ENCODE data around the gene NEURL4.

Gene NEURL4

DNA sequence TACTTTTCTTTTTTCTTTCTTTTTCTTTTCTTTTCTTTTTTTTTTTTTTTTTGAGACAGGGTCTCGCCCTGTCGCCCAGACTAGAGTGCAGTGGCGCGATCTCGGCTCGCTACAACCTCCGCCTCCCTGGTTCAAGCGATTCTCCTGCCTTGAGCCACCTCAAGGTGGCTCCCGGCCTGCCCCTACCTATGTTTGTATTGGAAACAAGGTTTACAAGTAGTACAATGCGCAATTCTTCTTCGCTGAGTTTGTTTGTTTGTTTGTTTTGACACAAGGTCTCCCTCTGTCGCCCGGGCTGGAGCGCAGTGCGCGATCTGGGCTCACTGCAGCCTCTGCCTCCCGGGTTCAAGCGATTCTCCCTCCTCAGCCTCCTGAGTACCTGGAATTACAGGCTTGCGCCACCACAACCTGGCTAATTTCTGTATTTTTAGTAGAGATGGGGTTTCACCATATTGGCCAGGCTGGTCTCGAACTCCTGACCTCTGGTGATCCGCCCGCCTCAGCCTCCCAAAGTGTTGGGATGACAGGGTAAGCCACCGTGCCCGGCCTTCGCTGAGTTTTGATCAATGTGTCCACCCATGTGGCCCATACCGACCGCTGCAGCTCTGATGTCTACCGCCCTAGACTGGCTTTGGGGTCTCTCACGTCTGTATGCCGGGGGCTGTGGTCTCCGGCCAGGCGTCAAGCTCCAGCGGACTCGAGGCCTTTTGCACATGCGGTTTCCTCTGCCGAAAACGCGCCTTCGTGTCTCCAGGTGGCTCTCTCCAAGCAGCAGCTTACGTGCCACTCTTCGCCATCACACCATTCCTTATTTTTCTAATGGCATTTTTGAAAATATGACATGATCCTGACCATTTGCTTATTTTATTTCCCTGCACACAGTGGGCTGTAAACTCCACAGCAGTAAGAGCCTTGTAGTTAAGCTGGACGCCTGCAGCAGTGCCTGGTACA lies 33.6 kb downstream of the NEURL4 start:
- DNase-seq: no peak

DNA sequence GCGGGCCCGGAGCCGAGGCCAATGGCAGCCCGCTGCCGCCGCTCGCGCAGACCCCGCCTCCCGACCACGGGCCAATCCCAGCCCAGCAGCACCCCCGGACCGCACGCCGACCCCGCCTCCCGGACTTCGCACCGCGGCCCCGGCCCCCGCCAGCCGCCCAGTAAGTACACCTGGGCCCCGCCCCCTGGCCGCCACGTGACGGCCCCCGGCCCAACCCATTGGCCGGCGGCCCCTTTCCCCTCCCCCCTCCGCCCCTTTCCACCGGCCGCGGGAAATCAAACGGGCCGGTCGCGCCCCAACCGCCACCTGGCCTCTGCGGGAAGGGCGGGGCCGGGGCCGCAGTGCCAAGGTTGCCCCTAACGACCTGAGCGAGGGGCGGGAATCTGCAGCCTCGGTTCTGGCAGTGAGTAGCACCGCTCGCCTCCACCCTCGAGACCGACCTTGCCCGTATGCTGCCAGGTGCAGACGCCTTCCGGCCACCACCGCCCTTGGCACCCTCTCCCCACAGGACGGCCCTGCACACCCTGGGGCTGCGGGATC lies 34.5 kb downstream of the NEURL4 start, which contains the start of gene YBX2:
Gene YBX2, minus strand, starts transcription at position 26 of the 540 bp plus-strand sequence. CDS start 139 bp downstream, outside the sequence.
- DNase-seq: peak; percentile 34

DNA sequence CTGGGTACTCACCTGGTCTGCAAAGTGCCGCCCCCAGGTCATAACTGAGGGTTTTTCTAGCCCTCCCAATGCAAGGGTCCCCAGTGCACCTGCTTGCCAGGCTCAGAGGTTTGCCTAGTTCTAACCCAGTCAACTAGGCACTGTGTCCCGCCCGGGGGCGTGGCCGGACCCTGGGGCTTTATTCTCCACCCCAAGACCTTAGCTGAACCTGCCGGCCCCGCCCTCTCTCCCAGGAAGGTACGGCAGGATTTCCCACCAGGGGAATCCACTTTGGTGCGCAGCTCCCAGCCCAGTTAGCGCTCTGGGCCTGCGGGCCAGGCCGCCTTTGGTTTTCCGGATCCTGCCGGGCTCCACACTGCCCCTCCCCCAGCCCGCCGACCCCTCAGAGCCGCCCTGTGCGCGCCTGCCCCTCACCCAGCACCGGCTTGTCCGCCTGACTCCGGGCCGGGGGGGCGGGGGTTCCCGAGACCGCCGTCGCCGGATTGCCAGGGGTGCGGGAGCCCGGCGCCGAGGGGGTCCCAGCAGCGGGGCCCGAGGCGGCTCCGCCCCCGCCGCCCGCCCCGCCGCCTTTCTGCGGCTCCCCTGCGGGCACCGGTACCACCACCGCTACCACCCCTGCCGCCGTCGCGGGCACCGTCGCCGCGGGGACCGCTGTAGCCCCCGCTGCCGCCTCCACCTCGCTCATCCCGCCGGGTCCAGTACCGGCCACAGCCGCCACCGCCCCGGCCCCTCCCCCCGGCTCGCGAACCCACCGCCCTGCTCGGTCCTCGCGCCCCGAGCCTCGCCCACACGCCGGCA lies 35.1 kb downstream of the NEURL4 start:
- no peak for DNase-seq

DNA sequence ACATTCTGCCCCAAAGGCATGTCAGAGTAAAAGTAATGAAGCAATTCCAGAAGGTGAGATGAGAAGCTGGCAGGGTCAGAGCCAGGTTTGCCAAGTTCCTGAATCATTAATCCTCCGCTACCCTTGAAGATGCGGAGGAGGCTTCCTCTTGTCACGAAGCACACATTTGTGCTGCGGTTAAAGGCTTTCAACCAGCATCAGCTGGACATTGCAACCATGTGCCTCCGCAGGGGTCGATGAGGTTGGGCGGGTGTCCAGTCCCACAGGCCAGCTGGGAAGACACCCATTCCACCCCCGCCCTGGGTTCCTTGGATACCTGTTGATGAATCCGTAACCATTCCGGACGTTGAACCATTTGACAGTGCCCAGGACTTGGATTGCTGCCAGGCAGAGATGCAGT lies 36.0 kb downstream of the NEURL4 start:
- DNase-seq: no peak

DNA sequence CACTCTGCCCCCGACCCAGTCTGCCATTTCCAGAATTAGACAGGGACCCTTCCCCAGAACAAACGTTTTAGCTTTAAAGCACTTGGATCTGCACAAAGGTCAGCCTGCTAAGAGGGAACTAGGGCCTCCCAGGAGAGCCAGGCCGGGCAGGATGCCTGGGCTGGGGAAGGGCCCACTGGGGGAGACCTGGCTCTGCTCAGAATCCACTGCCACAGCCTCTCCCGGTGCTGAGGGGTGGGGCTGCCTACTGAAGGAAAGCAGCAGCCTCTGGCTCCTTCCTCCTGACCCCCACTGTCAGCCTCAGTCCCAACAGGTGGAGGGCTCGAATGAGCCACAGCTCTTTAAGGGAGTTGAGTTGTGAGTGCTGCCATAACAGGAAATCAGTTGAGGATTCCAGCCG lies 36.4 kb downstream of the NEURL4 start:
- no peak for DNase-seq

DNA sequence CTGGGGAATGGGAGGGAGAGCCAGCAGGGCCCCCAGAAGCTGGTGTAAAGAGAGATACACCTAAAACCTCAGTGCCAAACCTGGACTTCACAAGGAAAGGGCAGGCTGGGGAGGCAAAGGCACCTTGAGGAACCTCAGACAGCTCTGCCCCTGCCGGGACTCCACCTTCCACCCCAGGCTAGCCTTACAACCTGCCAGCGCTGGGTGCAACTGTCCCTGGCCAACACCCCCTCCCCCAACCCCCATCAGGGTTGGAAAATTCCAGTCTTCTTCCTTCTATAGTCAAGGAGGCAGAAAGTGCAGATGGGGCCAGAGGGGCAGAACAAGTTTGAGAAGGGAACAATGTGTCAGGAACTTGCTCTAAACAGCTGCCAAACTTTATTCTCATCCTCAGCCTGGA lies 36.9 kb downstream of the NEURL4 start:
- no peak for DNase-seq

DNA sequence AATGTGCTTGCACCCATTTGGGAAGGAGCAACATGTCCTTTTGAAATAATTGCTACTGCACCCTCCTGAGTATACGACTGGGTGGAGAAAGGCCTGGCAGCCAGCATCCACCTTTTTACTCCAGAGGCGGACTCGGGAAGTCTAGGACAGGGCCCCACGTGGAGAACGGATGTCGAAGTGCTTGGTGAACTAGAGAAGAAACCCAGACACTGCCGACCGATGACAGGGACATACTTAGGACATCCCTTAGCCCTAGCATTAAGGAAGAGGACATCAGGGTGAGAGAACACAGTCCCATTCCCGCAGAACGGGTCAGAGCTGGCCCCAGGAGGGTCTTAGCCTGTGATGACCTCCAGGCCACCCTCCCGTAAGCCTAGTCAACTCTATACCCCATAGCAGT lies 38.5 kb downstream of the NEURL4 start:
- DNase-seq: no peak

DNA sequence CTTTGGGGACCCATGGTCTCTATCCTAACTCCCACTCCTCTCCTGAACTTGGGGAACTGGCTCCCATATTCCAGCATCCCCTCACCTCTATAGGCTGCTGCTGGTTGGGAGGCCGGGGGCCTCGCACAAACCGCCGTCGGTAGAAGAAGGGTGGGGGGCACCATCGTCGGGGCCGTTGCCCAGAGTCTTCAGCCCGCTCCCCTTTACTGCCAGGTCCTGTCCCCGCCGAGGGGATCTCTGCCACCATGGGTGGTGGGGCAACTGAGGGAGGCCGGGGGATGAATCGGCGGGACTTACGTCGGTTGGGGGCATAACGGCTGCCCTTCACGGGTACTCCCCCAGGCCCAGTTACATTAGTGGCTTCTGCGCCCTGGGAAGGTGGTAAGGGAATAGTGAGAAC lies 39.0 kb downstream of the NEURL4 start:
- DNase-seq: no peak

DNA sequence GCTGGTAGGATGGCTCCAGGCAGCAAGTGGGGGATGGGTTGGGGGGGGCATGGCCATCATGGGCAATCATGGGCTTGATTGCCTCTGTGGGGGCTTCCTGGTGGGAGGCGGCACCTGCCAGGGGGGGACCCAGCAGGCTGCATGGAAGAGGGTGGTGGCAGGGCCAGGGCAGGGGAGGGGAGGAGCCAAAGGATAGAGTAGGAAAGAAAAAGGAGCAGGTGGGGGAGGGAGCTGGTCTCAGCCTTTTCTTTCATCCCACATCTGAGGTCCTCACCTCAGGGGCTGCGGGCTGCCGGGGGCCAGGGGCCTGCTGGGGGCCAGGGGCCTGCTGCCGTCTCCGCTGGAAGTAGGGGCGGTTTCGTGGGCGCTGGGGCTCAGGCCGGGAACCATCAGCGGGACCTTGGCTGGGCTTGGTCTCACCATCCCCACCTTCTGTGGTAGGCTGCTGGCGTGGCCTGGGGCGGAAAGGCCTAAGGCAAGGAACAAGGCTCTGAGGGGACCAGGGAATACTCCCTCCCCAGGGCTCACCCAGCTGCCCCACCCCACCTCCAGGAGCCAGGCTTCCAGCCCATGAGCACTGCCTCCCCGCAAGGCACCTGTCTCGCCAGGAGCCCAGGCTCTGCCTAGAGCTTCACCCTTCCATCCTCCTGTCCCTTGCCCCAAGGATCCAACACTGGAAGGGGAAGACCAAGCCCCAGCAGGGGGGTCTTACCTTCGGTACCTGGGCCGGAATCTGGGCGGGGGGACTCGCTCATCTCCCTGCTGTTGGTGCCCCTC lies 39.7 kb downstream of the NEURL4 start:
- no peak for DNase-seq

DNA sequence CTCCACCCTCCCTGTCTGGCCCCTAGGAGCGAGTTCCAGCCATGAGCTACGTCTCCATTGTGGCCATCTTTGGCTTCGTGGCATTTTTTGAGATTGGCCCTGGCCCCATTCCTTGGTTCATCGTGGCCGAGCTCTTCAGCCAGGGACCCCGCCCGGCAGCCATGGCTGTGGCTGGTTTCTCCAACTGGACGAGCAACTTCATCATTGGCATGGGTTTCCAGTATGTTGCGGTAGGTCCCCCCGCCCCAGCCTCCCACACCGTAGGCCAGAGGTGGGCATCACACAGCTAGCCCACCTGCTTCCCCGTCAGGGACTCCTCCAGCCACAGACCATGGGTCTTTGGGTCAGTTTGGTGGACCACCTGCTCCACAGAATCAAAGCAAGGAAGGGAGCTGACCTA lies 43.5 kb downstream of the NEURL4 start:
- no peak for DNase-seq

DNA sequence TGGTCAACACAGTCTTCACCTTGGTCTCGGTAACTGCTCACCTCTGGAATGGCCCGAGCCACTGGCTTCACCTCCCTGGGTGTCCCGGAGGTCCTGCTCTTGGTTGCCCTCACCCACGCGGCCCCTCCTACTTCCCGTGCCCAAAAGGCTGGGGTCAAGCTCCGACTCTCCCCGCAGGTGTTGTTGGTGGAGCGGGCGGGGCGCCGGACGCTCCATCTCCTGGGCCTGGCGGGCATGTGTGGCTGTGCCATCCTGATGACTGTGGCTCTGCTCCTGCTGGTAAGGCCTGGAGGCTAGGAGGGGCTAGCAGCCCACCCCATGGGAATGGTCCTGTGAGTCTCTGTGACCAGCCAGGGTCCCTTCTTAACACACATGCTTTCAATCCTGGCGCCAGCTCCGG lies 44.2 kb downstream of the NEURL4 start:
- no peak for DNase-seq

DNA sequence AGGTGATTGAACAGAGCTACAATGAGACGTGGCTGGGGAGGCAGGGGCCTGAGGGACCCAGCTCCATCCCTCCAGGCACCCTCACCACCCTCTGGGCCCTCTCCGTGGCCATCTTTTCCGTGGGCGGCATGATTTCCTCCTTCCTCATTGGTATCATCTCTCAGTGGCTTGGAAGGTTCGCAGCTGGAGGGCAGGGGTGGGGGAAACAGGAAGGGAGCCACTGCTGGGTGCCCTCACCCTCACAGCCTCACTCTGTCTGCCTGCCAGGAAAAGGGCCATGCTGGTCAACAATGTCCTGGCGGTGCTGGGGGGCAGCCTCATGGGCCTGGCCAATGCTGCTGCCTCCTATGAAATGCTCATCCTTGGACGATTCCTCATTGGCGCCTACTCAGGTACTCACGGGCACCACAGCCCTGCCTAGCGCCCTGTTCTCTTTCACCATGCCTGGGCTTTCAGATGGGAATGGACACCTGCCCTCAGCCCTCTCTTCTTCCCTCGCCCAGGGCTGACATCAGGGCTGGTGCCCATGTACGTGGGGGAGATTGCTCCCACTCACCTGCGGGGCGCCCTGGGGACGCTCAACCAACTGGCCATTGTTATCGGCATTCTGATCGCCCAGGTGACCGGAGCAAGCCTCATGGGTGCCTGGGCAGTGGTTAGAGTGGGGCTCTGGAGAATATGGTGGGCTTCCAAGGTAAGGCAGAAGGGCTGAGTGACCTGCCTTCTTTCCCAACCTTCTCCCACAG lies 45.5 kb downstream of the NEURL4 start:
- no peak for DNase-seq

DNA sequence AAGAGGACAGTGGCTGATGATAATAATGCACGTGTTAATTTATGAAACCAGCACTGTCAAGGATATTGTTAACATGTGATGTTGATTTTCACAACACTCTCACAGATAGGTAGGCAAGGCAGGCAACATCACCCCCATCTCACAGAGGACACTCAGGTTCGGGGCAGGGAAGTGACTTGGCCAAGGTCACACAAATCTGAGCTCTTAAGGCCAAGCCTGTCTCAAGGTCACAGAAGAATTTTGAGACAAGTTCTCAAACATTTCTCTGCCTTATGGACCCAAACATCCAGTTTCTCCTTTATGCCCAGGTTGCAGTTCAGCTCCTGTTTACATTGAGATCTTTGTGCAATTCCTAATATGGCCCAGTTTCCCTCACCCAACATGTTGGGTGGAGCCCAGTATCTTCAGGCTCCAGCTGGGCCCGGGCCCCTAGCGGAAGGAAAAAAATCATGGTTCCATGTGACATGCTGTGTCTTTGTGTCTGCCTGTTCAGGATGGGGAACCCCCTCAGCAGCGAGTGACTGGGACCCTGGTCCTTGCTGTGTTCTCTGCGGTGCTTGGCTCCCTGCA lies 46.3 kb downstream of the NEURL4 start:
- no peak for DNase-seq

DNA sequence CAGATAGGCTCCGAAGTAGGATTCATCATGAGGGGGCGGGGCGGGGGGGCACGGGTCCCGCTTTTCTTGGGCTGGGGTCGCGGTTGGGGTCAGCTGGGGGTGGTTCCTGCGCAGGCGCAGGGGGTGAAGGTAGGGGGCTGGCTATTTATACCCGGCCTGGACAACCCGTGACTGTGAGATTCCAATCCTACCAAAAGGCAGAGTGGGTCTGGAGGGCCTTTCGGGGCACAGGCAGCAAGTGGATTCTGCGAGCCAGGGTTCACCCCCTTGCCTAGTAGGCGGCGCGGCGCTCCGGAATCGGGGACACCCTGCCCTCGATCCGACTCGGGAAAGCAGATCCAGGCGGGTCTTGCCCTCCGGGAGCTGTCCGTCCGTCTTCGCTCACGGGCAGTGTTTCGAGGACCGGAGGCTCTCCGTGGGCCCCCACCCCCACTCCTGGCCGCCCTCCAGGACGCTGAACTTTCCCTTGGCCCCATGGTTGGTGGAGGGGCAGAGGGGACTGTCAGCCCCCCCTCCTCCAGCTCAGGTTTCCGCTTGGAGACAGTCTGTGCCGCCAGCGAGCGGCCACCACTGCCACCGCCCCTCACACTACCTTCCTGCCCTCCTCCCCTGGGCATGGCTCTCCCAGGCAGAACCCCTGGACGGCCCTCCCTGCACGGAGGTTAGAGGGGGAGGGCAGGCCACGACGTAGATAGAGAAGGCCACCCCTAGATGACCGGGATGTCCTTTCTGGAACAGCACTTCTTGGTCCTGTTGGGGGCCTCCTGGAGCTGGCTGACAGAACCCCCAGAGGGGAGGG lies 47.0 kb downstream of the NEURL4 start:
- DNase-seq: no peak

DNA sequence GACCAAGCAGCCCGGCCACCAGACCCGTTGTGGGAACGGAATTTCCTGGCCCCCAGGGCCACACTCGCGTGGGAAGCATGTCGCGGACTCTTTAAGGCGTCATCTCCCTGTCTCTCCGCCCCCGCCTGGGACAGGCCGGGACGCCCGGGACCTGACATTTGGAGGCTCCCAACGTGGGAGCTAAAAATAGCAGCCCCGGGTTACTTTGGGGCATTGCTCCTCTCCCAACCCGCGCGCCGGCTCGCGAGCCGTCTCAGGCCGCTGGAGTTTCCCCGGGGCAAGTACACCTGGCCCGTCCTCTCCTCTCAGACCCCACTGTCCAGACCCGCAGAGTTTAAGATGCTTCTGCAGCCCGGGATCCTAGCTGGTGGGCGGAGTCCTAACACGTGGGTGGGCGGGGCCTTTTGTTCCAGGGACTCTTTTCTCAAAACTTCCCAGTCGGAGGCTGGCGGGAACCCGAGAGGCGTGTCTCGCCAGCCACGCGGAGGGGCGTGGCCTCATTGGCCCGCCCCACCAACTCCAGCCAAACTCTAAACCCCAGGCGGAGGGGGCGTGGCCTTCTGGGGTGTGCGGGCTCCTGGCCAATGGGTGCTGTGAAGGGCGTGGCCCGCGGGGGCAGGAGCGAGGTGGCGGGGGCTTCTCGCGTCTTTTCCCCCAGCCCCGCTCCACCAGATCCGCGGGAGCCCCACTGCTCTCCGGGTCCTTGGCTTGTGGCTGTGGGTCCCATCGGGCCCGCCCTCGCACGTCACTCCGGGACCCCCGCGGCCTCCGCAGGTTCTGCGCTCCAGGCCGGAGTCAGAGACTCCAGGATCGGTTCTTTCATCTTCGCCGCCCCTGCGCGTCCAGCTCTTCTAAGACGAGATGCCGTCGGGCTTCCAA lies 47.8 kb downstream of the NEURL4 start, which contains the start of gene SLC2A4:
Gene SLC2A4, plus strand, starts transcription at position 645 of the 879 bp plus-strand sequence. Its CDS starts 217 bp downstream, at position 862.
- DNase-seq: peak; percentile 88

DNA sequence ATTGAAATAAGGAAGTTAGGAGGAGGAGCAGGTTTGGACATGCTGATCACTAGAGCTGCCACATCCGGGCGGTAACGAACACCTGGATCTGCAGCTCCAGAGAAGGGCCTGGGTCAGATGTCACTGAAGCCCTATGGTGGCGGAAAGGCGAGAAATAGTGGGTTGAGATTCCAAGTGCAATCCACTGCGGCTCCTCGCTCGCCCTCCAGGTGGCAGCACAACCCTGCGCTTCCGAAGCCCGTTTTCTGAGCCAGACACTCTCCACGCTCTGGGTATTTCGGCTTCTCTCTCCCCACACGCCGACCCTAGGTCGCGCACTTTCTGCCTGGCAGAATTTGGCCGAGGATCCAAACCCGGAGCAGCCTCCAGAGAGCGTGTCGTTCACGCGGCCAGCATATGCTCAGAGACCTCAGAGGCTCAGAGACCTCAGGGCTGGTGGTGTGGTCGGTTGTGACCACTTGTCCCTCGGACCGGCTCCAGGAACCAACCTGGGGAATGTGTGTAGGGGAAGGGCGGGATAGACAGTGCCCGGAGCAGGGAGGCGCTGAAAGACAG lies 48.5 kb downstream of the NEURL4 start:
- peak; percentile 74 for DNase-seq

DNA sequence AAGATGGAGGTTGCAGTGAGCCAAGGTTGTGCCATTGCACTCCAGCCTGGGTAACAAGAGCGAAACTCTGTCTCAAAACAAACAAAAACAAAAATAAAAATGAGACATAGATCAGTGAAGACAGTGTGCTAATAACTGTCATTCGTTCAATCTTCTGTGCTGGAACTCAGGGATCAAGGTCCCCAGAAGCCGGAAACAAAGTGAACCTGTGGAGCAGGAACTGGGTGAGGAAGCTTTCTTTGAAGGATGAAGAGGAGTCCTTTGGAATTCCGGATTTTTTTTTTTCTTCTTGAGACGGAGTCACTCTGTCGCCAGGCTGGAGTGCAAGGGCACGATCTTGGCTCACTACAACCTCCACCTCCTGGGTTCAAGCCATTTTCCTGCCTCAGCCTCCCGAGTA lies 49.7 kb downstream of the NEURL4 start:
- DNase-seq: no peak

DNA sequence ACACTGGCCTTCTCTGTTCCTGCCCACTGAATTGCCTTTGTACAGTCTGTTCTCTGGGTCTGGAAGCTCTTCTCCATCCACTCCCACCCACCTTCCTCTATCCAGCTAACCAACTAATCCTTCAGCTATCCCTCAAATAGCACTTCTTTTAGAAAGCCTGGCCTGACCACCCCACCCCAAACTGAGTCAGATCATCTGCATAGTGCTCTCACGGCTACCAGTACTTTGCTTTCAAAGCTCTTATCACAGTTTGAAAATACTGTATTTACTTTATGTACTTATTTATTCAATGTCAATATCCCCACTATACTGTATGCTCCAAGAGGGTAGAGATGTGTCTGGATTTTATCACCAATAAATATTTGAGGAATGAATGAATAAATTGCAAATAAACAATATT lies 62.4 kb downstream of the NEURL4 start:
- no peak for DNase-seq

Data from T1000 (cell line).